HepG2 (cell line): ENCODE results near the gene UTRN. TPM values are rescaled to one million over a fixed set of nuclear protein-coding genes. Genes with fewer than 3 reads are reported as not detected.

Source experiments
- ATAC-seq: fragments of 200-7000 bp; cut with Tn5 transposase; 3 replicates; pipeline ENCODE4 v1.9.1; 2020; ENCODE audit warnings: mild to moderate bottlenecking, moderate library complexity
- BruUV-seq: library from RNA; stranded (reverse); fragments of 400-500 nt; replicated peaks from 2 replicates; lab custom pipeline; 2021; lab: Mats Ljungman, UMichigan
- CTCF ChIA-PET: fragments of 300-600 bp; formaldehyde crosslinking; extraction: SDS; loops from one replicate; lab custom pipeline; 2021; ENCODE audit warnings: low total read pairs, inconsistent platforms, low intra/inter-chr PET ratio; lab: Yijun Ruan, JAX
- POLR2A ChIA-PET: fragments of 350-600 bp; sonication (Branson Sonifier 250); formaldehyde crosslinking; loops from one replicate; lab custom pipeline; 2020; ENCODE audit warnings: antibody characterized with exemption, inconsistent platforms; lab: Yijun Ruan, JAX
- DNase-seq: peaks from one replicate; pipeline ENCODE4 v3.0.0-alpha.2; 2015; ENCODE audit warnings: low spot score
- FAIRE-seq: peaks from 3 replicates; lab custom pipeline; 2011; peaks lifted over from hg19 to GRCh38; lab: Jason Lieb, UNC
- H2AFZ ChIP-seq: one replicate; pipeline ENCODE4 v1.6.1; 2011; ENCODE audit warnings: low read length, inconsistent platforms
- H3K27ac ChIP-seq: fragments of 300-600 bp; 3 replicates; pipeline ENCODE4 v1.8.0; 2011; ENCODE audit warnings: mixed run types, mild to moderate bottlenecking, mixed read lengths, low read length, inconsistent platforms; ENCODE audit not compliant: insufficient read depth; ENCODE audit errors: extremely low read length
- H3K27me3 ChIP-seq, 2 experiments: fragments of 200-600 bp in 1 of 2; 2 replicates in 1 of 2; 3 replicates in 1 of 2; pipeline versions ENCODE4 v1.6.0 to v1.8.0; 2011; ENCODE audit warnings: low read length in 2 of 2, mild to moderate bottlenecking in 2 of 2, moderate library complexity in 2 of 2, inconsistent platforms in 1 of 2; ENCODE audit not compliant: insufficient read depth in 2 of 2, control insufficient read depth in 1 of 2
- H3K36me3 ChIP-seq, 2 experiments: fragments of 200-600 bp in 1 of 2; replicated peaks in 1 of 2; 2 replicates in 1 of 2; 3 replicates in 1 of 2; pipeline versions ENCODE4 v1.5.1 to v1.8.0; 2011; ENCODE audit warnings: low read length in 2 of 2, inconsistent platforms in 1 of 2; ENCODE audit not compliant: insufficient read depth in 2 of 2, control insufficient read depth in 1 of 2
- H3K4me1 ChIP-seq: 2 replicates; pipeline ENCODE4 v1.5.1; 2012; ENCODE audit warnings: low read length, inconsistent platforms; ENCODE audit not compliant: insufficient read depth
- H3K4me2 ChIP-seq: 2 replicates; pipeline ENCODE4 v1.6.0; 2011; ENCODE audit warnings: low read depth, low read length, inconsistent platforms
- H3K4me3 ChIP-seq, 3 experiments: fragments of 200-600 bp in 1 of 3; sonication (generic), shearing (Covaris generic) in 1 of 3; replicated peaks in 1 of 3; 2 replicates each; pipeline ENCODE4 v1.5.1; 2011 to 2016; ENCODE audit warnings: low read length in 3 of 3, inconsistent platforms in 2 of 3, low read depth in 2 of 3, mild to moderate bottlenecking in 2 of 3, control low read depth in 1 of 3, mixed read lengths in 1 of 3; ENCODE audit not compliant: insufficient read depth in 1 of 3
- H3K79me2 ChIP-seq: one replicate; pipeline ENCODE4 v1.6.1; 2011; ENCODE audit warnings: low read length, inconsistent platforms; ENCODE audit not compliant: insufficient read depth
- H3K9ac ChIP-seq: 2 replicates; pipeline ENCODE4 v1.6.0; 2011; ENCODE audit warnings: mild to moderate bottlenecking, low read depth, low read length, inconsistent platforms; ENCODE audit not compliant: insufficient read depth
- H3K9me3 ChIP-seq: 2 replicates; pipeline ENCODE4 v1.5.1; 2012; ENCODE audit warnings: mild to moderate bottlenecking, low read length
- H4K20me1 ChIP-seq: 2 replicates; pipeline ENCODE4 v1.6.0; 2011; ENCODE audit warnings: inconsistent platforms, mild to moderate bottlenecking, low read length, moderate library complexity; ENCODE audit not compliant: insufficient read depth
- FOXK1 ChIP-seq: sonication (generic); formaldehyde crosslinking; IDR thresholded peaks from 2 replicates; pipeline ENCODE4 v1.4.0; 2020; ENCODE audit warnings: low read depth, missing genetic modification reagents, borderline replicate concordance
- SRSF4 ChIP-seq: fragments of 200-400 bp; formaldehyde crosslinking; IDR thresholded peaks from one replicate; pipeline ENCODE4 v1.6.1; 2018; ENCODE audit warnings: mild to moderate bottlenecking, low read depth, low read length, moderate library complexity; ENCODE audit not compliant: poor library complexity, severe bottlenecking
- STAT6 ChIP-seq: sonication (generic); formaldehyde crosslinking; IDR thresholded peaks from 2 replicates; pipeline ENCODE4 v1.4.0; 2020; ENCODE audit warnings: missing genetic modification reagents, mild to moderate bottlenecking, borderline replicate concordance
- ZNF264 ChIP-seq: sonication (generic); formaldehyde crosslinking; IDR thresholded peaks from 2 replicates; pipeline ENCODE4 v1.4.0; 2020; ENCODE audit warnings: missing genetic modification reagents
- ZNF549 ChIP-seq: sonication (generic); formaldehyde crosslinking; IDR thresholded peaks from 2 replicates; pipeline ENCODE4 v1.5.0; 2020; ENCODE audit warnings: missing genetic modification reagents
- ZNF713 ChIP-seq: sonication (generic); formaldehyde crosslinking; IDR thresholded peaks from 2 replicates; pipeline ENCODE4 v1.4.0; 2020; ENCODE audit warnings: mild to moderate bottlenecking, missing genetic modification reagents
- WGBS: methylation state at CpG from one replicate; pipeline ENCODE4 v1.1.6; 2017; ENCODE audit warnings: low lambda C conversion rate; 5-methylcytosine and 5-hydroxymethylcytosine counted together
- in situ Hi-C: cut with HindIII; loops from 2 replicates; pipeline ENCODE4 v1.10.0; 2017; ENCODE audit warnings: low pct_unique_long_range_greater_than_20kb; ENCODE audit not compliant: extremely low pct_ligation_motif_present
- intact Hi-C: fragments of 100-400 bp; cut with micrococcal nuclease; formaldehyde crosslinking; loops from one replicate; pipeline ENCODE4 v1.10.0; 2022; ENCODE audit not compliant: unreplicated experiment
- polyA plus RNA-seq, 8 experiments: library from polyadenylated mRNA; depleted of rRNA in 3 of 8; stranded (reverse) in 7 of 8; unstranded in 1 of 8; fragments of >200 nt; fragmentation: Illumina TruSeq in 4 of 8; extraction: Trizol in 4 of 8; gene quantifications; 2 replicates each; pipeline versions ENCODE4 v1.2.1 to v1.2.3, GENCODE V29; 2011 to 2016; ENCODE audit warnings: low read depth in 4 of 8, missing spikeins in 1 of 8, mixed read lengths in 1 of 8; ENCODE audit not compliant: insufficient read depth in 1 of 8
- total RNA-seq, 5 experiments: library from RNA; depleted of rRNA; stranded (reverse); fragments of >200 nt; fragmentation: Illumina TruSeq; extraction: Trizol; gene quantifications; 2 replicates each; pipeline ENCODE4 v1.2.3, GENCODE V29; 2016; ENCODE audit warnings: low read depth in 1 of 5

UTRN gene
- total and polyA plus RNA-seq, 2 of the 13 experiments (the other 11 are each of a cell fraction or from before 2014, with no cell fraction given): 102 to 116 TPM

DNA sequence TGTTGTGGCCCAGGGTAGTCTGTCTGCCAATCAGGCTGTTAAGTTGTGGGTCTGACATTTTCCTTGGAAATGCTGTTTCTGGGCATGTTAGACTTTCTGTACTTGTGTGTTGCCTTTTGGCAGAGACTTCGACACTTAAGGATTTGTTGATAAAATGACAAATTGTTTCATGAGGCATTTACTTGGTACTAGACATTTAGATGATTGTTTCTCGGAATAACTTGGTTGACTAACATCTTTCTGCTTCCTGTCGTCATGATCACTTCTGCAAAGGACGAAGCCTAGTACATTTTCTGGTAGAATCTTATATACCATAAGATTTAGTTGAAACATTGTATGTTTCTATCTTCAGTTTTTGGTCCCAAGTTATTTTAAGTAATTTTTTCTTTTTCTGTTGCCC is 34.1 kb downstream of the UTRN start:
- DNase-seq: no peak
- peaks cover 97% of the 10 kb centered on the region for H3K4me1 ChIP-seq

More for the DNA sequence above, 34.1 kb downstream of the UTRN start:
- Histone ChIP-seq H4K20me1 (no peaks in the 10 kb centered on the region), H3K4me3 (no peak overlapping the region), H3K27me3 (no peaks in the 10 kb centered on the region), H3K79me2 (peaks cover 92% of the 10 kb centered on the region), H3K27ac (no peak overlapping the region), H3K9me3 (no peaks in the 10 kb centered on the region), H3K4me2 (no peak overlapping the region), H3K36me3 (peaks cover 7 to 13% of the 10 kb centered on the region in 2 experiments; a peak in 4 of 5 replicates), H2AFZ (no peak overlapping the region), H3K9ac (no peak overlapping the region)
- ChIA-PET CTCF (no interaction called here), POLR2A (no interaction called here)
- FAIRE-seq (no peak), ATAC-seq (no peak)
- no TSS peak for BruUV-seq
- WGBS: 89% methylated on average over 4 of the region's 4 CpGs
- intact Hi-C loops: no loop called here
- TF ChIP-seq ZNF713 (CRISPR knock-in tag) (no peak), SRSF4 (no peak), STAT6 (no peak), FOXK1 (no peak), ZNF549 (CRISPR knock-in tag) (no peak), ZNF264 (CRISPR knock-in tag) (0 out of 2 replicates have a peak, but pooled peaks have one; percentile 33)
- in situ Hi-C loops: no loop called here
